ENCODE measurements around the gene CDH13. TPM values are rescaled to one million over a fixed set of nuclear protein-coding genes. Genes with fewer than 3 reads are reported as not detected.
A peak's percentile ranks its signal among the peaks of the same experiment; 100 is the strongest.

CDH13 gene
- total and polyA plus RNA-seq, 9 of the 15 experiments (the other 6 are each of a cell fraction or from before 2014, with no cell fraction given) = 0.03 TPM; not detected in 8

GRCh38 chr16:83615141-83615952 lies 988.6 kb downstream of the CDH13 start (continued):
- TF ChIP-seq ATF3 (IDR thresholded peaks at IDR 0.05) (peak; percentile 30; the same call in 1 of the 2 replicates), ATF3 (CRISPR knock-in tag; conservative IDR thresholded peaks at IDR 0.05) (no peak), NUFIP1 (IDR thresholded peaks at IDR 0.05; ENCODE audit: partially characterized antibody) (no peak), SOX6 (IDR thresholded peaks at IDR 0.05) (no peak), ZNF445 (CRISPR knock-in tag; IDR thresholded peaks at IDR 0.05; ENCODE audit: low read depth) (no peak), CC2D1A (IDR thresholded peaks at IDR 0.05) (no peak), SMARCA4 (IDR thresholded peaks at IDR 0.05) (no peak), SRSF9 (IDR thresholded peaks at IDR 0.05; ENCODE audit: borderline replicate concordance, low read depth, low read length) (no peak), POLR2H (tag; IDR thresholded peaks at IDR 0.05; ENCODE audit: low read depth) (no peak), GABPA (tag; conservative IDR thresholded peaks at IDR 0.05; ENCODE audit: low read depth) (peak; percentile 59), FUS (optimal IDR thresholded peaks at IDR 0.05; ENCODE audit: low read depth, low read length) (no peak), MCM5 (IDR thresholded peaks at IDR 0.05; ENCODE audit: low read depth) (no peak), HOMEZ (CRISPR knock-in tag; IDR thresholded peaks at IDR 0.05) (no peak), ELF1 (tag; IDR thresholded peaks at IDR 0.05) (no peak), CEBPG (CRISPR knock-in tag; IDR thresholded peaks at IDR 0.05) (no peak), CEBPG (tag; conservative IDR thresholded peaks at IDR 0.05 in 1 of 2, IDR thresholded peaks at IDR 0.05 in 1 of 2) (peak in 1 of 2 experiments; percentile 56; a peak in 1 of 4 replicates), CREB5 (CRISPR knock-in tag; IDR thresholded peaks at IDR 0.05) (no peak), ZBTB5 (IDR thresholded peaks at IDR 0.05) (no peak), SRSF7 (optimal IDR thresholded peaks at IDR 0.05; ENCODE audit: low read depth, low read length) (no peak)

All from K562 (cell line).